ENCODE results near the gene CRISPLD2.

DNA sequence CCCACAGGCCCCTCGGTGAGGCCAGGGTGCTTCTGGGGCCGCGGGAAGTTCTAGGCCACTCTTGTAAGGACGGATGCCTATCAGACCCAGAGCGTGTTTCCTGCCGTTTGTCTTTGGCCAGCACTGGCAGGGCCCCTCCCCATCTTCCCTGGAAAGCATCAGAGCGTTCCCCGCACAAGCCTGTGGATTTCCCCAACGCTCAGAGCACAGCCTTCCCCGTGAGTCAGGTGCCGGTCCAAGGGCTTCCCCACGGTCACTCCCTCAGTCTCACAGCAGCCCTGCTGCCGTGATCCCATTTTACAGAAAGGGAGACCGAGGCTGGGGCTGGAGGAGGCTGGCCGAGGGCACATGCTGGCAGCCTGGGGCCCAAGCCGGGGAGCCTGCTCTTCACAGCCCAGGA is 33.7 kb downstream of the CRISPLD2 start:
- TF ChIP-seq, protein P1, sequence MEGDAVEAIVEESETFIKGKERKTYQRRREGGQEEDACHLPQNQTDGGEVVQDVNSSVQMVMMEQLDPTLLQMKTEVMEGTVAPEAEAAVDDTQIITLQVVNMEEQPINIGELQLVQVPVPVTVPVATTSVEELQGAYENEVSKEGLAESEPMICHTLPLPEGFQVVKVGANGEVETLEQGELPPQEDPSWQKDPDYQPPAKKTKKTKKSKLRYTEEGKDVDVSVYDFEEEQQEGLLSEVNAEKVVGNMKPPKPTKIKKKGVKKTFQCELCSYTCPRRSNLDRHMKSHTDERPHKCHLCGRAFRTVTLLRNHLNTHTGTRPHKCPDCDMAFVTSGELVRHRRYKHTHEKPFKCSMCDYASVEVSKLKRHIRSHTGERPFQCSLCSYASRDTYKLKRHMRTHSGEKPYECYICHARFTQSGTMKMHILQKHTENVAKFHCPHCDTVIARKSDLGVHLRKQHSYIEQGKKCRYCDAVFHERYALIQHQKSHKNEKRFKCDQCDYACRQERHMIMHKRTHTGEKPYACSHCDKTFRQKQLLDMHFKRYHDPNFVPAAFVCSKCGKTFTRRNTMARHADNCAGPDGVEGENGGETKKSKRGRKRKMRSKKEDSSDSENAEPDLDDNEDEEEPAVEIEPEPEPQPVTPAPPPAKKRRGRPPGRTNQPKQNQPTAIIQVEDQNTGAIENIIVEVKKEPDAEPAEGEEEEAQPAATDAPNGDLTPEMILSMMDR (IDR thresholded peaks at IDR 0.05; ENCODE audit: poor library complexity, severe bottlenecking): no peak
- TF ChIP-seq POLR2AphosphoS5 (IDR thresholded peaks at IDR 0.05) (no peak), RAD21 (conservative IDR thresholded peaks at IDR 0.05) (no peak), EZH2 (IDR thresholded peaks at IDR 0.05; ENCODE audit: borderline replicate concordance, insufficient read depth, low read length, poor library complexity, severe bottlenecking) (no peak)
